Uterus (tissue), 2 donors: ENCODE results near the gene GPR156.

Source experiments
- POLR2A ChIP-seq, 2 donors: fragments of 450-650 bp; IDR thresholded peaks; one replicate each; pipeline ENCODE4 v1.6.1; 2016; ENCODE audit warnings: antibody characterized with exemption in 2 of 2, mild to moderate bottlenecking in 1 of 2, moderate library complexity in 1 of 2
- TF ChIP-seq, protein P1 (sequence below), 4 experiments: fragments of 200-600 bp in 2 of 4; fragments of 450-650 bp in 2 of 4; sonication (generic) in 2 of 4; IDR thresholded peaks; one replicate each; pipeline ENCODE4 v1.5.1; 2016 to 2019; ENCODE audit warnings: antibody characterized with exemption in 4 of 4, mild to moderate bottlenecking in 2 of 4, moderate library complexity in 1 of 4

DNA sequence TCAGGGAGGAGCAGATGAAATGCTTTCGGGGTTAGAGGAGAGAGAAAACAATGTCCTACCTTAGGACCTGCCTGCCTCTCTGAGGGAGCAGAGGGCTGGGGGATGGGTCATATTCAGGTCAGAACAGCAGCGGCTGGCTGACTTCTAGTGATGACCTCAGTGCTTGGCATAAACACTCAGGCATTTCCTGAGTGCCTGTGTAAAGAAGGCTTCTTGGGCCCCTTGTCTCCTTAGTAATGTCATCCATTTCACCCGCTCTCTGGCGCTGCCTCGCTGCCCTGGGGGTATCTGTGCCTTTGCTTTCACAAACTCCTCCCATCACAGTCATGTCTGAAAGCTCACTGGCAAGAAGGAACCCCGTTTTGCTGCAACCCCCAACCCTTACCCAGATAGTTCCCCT, 107.9 kb downstream of the GPR156 start:
- TF ChIP-seq, protein P1, sequence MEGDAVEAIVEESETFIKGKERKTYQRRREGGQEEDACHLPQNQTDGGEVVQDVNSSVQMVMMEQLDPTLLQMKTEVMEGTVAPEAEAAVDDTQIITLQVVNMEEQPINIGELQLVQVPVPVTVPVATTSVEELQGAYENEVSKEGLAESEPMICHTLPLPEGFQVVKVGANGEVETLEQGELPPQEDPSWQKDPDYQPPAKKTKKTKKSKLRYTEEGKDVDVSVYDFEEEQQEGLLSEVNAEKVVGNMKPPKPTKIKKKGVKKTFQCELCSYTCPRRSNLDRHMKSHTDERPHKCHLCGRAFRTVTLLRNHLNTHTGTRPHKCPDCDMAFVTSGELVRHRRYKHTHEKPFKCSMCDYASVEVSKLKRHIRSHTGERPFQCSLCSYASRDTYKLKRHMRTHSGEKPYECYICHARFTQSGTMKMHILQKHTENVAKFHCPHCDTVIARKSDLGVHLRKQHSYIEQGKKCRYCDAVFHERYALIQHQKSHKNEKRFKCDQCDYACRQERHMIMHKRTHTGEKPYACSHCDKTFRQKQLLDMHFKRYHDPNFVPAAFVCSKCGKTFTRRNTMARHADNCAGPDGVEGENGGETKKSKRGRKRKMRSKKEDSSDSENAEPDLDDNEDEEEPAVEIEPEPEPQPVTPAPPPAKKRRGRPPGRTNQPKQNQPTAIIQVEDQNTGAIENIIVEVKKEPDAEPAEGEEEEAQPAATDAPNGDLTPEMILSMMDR (IDR thresholded peaks at IDR 0.05), result no peak
- no peak for TF ChIP-seq POLR2A (IDR thresholded peaks at IDR 0.05)
